Progenitor cell of endocrine pancreas (in vitro differentiated cells): ENCODE data around the gene ZNF841. TPM values are rescaled to one million over a fixed set of nuclear protein-coding genes. Genes with fewer than 3 reads are reported as not detected.
A peak's percentile ranks its signal among the peaks of the same experiment; 100 is the strongest.
"Not testable (repeated sequence)": the region's sequence is repeated elsewhere in the genome, so short reads cannot be mapped to it uniquely, and the experiment has no call there.

Source experiments
- DNase-seq: peaks from one replicate; pipeline ENCODE4 v3.0.0; 2021; ENCODE audit warnings: low spot score; ENCODE audit not compliant: unreplicated experiment
- H3K27ac Mint-ChIP-seq: 2 replicates; pipeline ENCODE4 v1.8.0; 2021; ENCODE audit warnings: mild to moderate bottlenecking, moderate library complexity, mixed read lengths
- H3K27me3 Mint-ChIP-seq: 2 replicates; pipeline ENCODE4 v1.8.0; 2021; ENCODE audit warnings: mixed read lengths
- H3K36me3 Mint-ChIP-seq: 2 replicates; pipeline ENCODE4 v1.8.0; 2022; ENCODE audit warnings: mixed read lengths; ENCODE audit not compliant: insufficient read depth
- H3K4me1 Mint-ChIP-seq: 2 replicates; pipeline ENCODE4 v1.8.0; 2021; ENCODE audit warnings: low read depth, mixed read lengths
- H3K4me3 Mint-ChIP-seq: 2 replicates; pipeline ENCODE4 v1.8.0; 2021; ENCODE audit warnings: low read depth, mild to moderate bottlenecking, moderate library complexity, mixed read lengths
- H3K9me3 Mint-ChIP-seq: 2 replicates; pipeline ENCODE4 v1.8.0; 2021; ENCODE audit warnings: low read depth, mixed read lengths
- total RNA-seq: library from RNA; stranded (reverse); gene quantifications from 2 replicates; pipeline ENCODE4 v1.2.1, GENCODE V29; 2021
- TF ChIP-seq, protein P1 (sequence below): fragments of 200-600 bp; sonication (generic); IDR thresholded peaks from one replicate; pipeline ENCODE4 v1.5.0; 2021; ENCODE audit warnings: antibody characterized with exemption, mild to moderate bottlenecking; ENCODE audit not compliant: unreplicated experiment

The ZNF841 gene
- total RNA-seq, 1 donor from 2014 or later = 30.7 TPM

DNA sequence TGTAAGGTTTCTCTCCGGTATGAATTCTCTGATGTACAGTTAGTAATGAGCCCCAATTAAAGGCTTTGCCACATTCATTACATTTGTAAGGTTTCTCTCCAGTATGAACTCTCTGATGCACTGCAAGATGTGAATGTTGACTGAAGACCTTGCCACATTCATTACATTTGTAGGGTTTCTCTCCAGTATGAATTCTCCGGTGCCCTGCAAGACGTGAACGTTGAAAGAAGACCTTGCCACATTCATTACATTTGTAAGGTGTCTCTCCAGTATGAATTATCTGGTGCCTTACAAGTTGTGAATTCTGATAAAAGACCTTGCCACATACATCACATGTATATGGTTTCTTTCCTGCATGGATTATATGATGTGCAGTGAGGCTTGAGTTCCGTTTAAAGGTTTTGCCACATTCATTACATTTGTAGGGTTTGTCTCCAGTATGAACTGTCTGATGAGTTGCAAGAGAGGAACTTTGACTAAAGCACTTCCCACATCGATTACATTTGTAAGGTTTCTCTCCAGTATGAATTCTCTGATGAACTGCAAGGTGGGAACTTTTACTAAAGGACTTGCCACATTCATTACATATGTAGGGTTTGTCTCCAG is 29.2 kb downstream of the ZNF841 start:
- Mint-ChIP-seq H3K36me3 (peaks cover 87% of the 10 kb centered on the region), H3K27me3 (no peaks in the 10 kb centered on the region), H3K4me1 (no peaks in the 10 kb centered on the region), H3K9me3 (peaks cover 60% of the 10 kb centered on the region), H3K4me3 (no peak overlapping the region), H3K27ac (peak overlapping the region; percentile 23)
- TF ChIP-seq, protein P1, sequence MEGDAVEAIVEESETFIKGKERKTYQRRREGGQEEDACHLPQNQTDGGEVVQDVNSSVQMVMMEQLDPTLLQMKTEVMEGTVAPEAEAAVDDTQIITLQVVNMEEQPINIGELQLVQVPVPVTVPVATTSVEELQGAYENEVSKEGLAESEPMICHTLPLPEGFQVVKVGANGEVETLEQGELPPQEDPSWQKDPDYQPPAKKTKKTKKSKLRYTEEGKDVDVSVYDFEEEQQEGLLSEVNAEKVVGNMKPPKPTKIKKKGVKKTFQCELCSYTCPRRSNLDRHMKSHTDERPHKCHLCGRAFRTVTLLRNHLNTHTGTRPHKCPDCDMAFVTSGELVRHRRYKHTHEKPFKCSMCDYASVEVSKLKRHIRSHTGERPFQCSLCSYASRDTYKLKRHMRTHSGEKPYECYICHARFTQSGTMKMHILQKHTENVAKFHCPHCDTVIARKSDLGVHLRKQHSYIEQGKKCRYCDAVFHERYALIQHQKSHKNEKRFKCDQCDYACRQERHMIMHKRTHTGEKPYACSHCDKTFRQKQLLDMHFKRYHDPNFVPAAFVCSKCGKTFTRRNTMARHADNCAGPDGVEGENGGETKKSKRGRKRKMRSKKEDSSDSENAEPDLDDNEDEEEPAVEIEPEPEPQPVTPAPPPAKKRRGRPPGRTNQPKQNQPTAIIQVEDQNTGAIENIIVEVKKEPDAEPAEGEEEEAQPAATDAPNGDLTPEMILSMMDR = no peak
- DNase-seq = no peak

DNA sequence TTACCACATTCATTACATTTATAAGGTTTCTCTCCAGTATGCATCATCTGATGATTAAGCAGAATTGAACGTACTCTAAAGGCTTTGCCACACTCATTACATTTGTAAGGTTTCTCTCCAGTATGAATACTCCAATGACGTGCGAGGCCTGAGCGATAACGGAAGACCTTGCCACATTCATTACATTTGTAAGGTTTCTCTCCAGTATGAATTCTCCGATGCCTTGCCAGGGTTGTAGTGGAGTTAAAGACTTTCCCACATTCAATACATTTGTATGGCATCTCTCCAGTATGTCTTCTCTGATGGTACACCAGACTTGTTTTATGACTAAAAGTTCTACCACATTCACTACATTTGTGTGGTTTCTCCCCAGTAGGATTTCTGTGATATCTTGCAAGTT is 30.2 kb downstream of the ZNF841 start:
- no peak overlapping the region for H3K4me3 Mint-ChIP-seq
- H3K27ac Mint-ChIP-seq = no peak overlapping the region
- H3K4me1 Mint-ChIP-seq = no peaks in the 10 kb centered on the region
- H3K27me3 Mint-ChIP-seq = no peaks in the 10 kb centered on the region
- TF ChIP-seq, protein P1 = no peak
- DNase-seq = no peak
- H3K36me3 Mint-ChIP-seq = peaks cover 85% of the 10 kb centered on the region
- H3K9me3 Mint-ChIP-seq = peaks cover 59% of the 10 kb centered on the region

GRCh38 chr19:52056480-52056879 is 39.1 kb downstream of the ZNF841 start:
- H3K27me3 Mint-ChIP-seq, H3K4me1 Mint-ChIP-seq, H3K4me3 Mint-ChIP-seq, DNase-seq, H3K27ac Mint-ChIP-seq: not testable (repeated sequence)
- Mint-ChIP-seq H3K36me3 (peaks cover 64% of the 10 kb centered on the region), H3K9me3 (peaks cover 70% of the 10 kb centered on the region)

DNA sequence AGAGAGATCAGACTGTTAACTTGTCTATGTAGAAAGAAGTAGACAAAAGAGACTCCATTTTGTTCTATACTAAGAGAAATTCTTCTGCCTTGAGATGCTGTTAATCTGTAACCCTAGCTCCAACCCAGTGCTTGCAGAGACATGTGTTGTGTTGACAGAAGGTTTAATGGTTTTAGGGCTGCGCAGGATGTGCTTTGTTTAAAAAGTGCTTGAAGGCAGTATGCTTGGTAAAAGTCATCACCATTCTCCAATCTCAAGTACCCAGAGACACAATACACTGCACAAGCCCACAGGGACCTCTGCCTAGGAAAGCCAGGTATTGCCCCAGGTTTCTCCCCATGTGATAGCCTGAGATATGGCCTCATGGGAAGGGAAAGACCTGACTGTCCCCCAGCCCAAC is 43.8 kb downstream of the ZNF841 start:
- DNase-seq, H3K27me3 Mint-ChIP-seq, H3K27ac Mint-ChIP-seq, H3K4me1 Mint-ChIP-seq, H3K4me3 Mint-ChIP-seq: not testable (repeated sequence)
- Mint-ChIP-seq H3K9me3 (peaks cover 55% of the 10 kb centered on the region), H3K36me3 (peaks cover 52% of the 10 kb centered on the region)

- Mint-ChIP-seq H3K9me3 (peaks cover 48% of the 10 kb centered on the region), H3K36me3 (peaks cover 55% of the 10 kb centered on the region), H3K27me3 (no peaks in the 10 kb centered on the region), H3K4me3 (peak within 1 kb of the TSS; percentile 96), H3K4me1 (peaks cover 6% of the 10 kb centered on the region), H3K27ac (peak within 1 kb of the TSS; percentile 99)
- peak; percentile 82 for DNase-seq
- TF ChIP-seq, protein P1 = no peak
Observed at GRCh38 chr19:52048555-52049501, 46.7 kb downstream of the ZNF841 start, which contains the start of gene ZNF432. ZNF432 (minus strand) TSS chr19:52048838; CDS start chr19:52046868, 1,970 bp downstream.

GRCh38 chr19:52039169-52039568 is 56.4 kb downstream of the ZNF841 start:
- Mint-ChIP-seq H3K9me3 (peaks cover 73% of the 10 kb centered on the region), H3K36me3 (peaks cover 90% of the 10 kb centered on the region), H3K4me1 (no peaks in the 10 kb centered on the region), H3K4me3 (no peak overlapping the region), H3K27me3 (no peaks in the 10 kb centered on the region), H3K27ac (no peak overlapping the region)
- TF ChIP-seq, protein P1 = no peak
- DNase-seq = no peak
